HepG2 (cell line): ENCODE measurements around the gene FBXO24. TPM values are rescaled to one million over a fixed set of nuclear protein-coding genes. Genes with fewer than 3 reads are reported as not detected.

ENCODE experiments used
- CBX1 ChIP-seq: IDR thresholded peaks from one replicate; pipeline ENCODE4 v1.6.1; 2016; ENCODE audit warnings: antibody characterized with exemption, low read depth
- CCAR2 ChIP-seq: fragments of 200-400 bp; formaldehyde crosslinking; optimal IDR thresholded peaks from 2 replicates; pipeline ENCODE3; 2018; ENCODE audit warnings: low read depth, mild to moderate bottlenecking, low read length, moderate library complexity
- CEBPB ChIP-seq: IDR thresholded peaks from 2 replicates; pipeline ENCODE4 v1.6.1; 2011; ENCODE audit warnings: low read depth, low read length, improper control_type of control experiment, borderline replicate concordance
- ESRRA ChIP-seq: sonication (generic); formaldehyde crosslinking; IDR thresholded peaks from 2 replicates; pipeline ENCODE4 v1.5.1; 2020; ENCODE audit warnings: mild to moderate bottlenecking, low read depth, missing genetic modification reagents
- FOXK2 ChIP-seq: fragments of 450-650 bp; IDR thresholded peaks from 2 replicates; pipeline ENCODE4 v1.6.1; 2016
- KLF6 ChIP-seq: IDR thresholded peaks from 2 replicates; pipeline ENCODE4 v1.8.0; 2016; ENCODE audit warnings: missing biosample characterization, missing genetic modification reagents
- SP4 ChIP-seq: sonication (generic); formaldehyde crosslinking; IDR thresholded peaks from 2 replicates; pipeline ENCODE4 v1.8.1; 2023; ENCODE audit warnings: mild to moderate bottlenecking, missing genetic modification reagents
- ZNF224 ChIP-seq: sonication (generic); formaldehyde crosslinking; IDR thresholded peaks from 2 replicates; pipeline ENCODE4 v1.5.0; 2020; ENCODE audit warnings: mild to moderate bottlenecking, missing genetic modification reagents
- ZNF563 ChIP-seq: sonication (generic); formaldehyde crosslinking; IDR thresholded peaks from 2 replicates; pipeline ENCODE4 v1.8.0; 2022; ENCODE audit warnings: mild to moderate bottlenecking, moderate library complexity, missing genetic modification reagents
- ZNF614 ChIP-seq: IDR thresholded peaks from 2 replicates; pipeline ENCODE4 v1.6.1; 2018; ENCODE audit warnings: missing biosample characterization, missing genetic modification reagents, inconsistent platforms, borderline replicate concordance
- ZSCAN9 ChIP-seq: IDR thresholded peaks from 2 replicates; pipeline ENCODE4 v1.6.1; 2016; ENCODE audit warnings: borderline replicate concordance
- polyA plus RNA-seq, 8 experiments: library from polyadenylated mRNA; depleted of rRNA in 3 of 8; stranded (reverse) in 7 of 8; unstranded in 1 of 8; fragments of >200 nt; fragmentation: Illumina TruSeq in 4 of 8; extraction: Trizol in 4 of 8; gene quantifications; 2 replicates each; pipeline versions ENCODE4 v1.2.1 to v1.2.3, GENCODE V29; 2011 to 2016; ENCODE audit warnings: low read depth in 4 of 8, missing spikeins in 1 of 8, mixed read lengths in 1 of 8; ENCODE audit not compliant: insufficient read depth in 1 of 8
- total RNA-seq, 5 experiments: library from RNA; depleted of rRNA; stranded (reverse); fragments of >200 nt; fragmentation: Illumina TruSeq; extraction: Trizol; gene quantifications; 2 replicates each; pipeline ENCODE4 v1.2.3, GENCODE V29; 2016; ENCODE audit warnings: low read depth in 1 of 5
- TF ChIP-seq, protein P1 (sequence below): sonication (generic); formaldehyde crosslinking; IDR thresholded peaks from 2 replicates; pipeline ENCODE4 v1.4.0; 2020; ENCODE audit warnings: missing genetic modification reagents
- TF ChIP-seq, protein P2 (sequence below): sonication (generic); formaldehyde crosslinking; IDR thresholded peaks from 2 replicates; pipeline ENCODE4 v1.8.0; 2022; ENCODE audit warnings: missing genetic modification reagents, mild to moderate bottlenecking, inconsistent platforms, borderline replicate concordance

Gene FBXO24
- total and polyA plus RNA-seq, 2 of the 13 experiments (the other 11 are each of a cell fraction or from before 2014, with no cell fraction given): 0.20 to 0.55 TPM

DNA sequence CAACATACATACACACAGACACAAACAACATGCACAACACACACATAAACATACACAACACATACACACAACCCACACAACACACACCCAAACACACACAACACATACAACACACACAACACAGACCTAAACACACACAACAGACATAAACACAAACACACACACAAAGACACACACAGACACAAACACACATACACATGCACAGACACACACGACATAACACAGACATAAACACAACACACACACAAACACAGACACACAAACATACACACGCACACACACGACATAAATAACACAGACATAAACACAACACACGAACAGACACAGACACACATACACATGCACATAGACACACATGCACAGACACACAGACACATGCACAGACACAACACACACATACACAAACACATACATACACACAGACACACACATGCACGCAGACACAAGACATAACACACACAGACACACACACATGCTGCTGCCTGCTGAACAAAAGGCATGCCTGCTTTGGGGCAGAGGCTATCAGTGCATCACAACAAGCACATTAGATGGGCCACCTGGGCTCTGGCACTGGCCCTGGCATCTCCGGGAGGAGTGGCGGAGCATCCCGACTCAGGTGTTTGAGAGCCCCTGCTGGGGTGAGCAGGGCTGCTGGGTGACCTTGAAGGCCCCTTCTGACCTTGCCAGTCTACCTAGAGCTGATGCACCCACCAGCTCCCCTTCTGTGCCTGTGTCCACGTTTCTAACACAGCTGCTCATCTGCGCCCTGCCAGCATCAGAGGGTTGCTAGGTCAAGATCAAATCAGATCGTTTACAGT is 5.5 kb upstream of the FBXO24 start (continued):
- TF ChIP-seq CBX1 (no peak), ZNF224 (CRISPR knock-in tag) (no peak), ESRRA (CRISPR knock-in tag) (no peak), SP4 (no peak), ZSCAN9 (CRISPR knock-in tag) (no peak), KLF6 (CRISPR knock-in tag) (no peak), CEBPB (no peak), ZNF563 (CRISPR knock-in tag) (no peak), FOXK2 (peak; percentile 31), CCAR2 (peak; percentile 72), ZNF614 (CRISPR knock-in tag) (no peak)
- TF ChIP-seq, protein P1, sequence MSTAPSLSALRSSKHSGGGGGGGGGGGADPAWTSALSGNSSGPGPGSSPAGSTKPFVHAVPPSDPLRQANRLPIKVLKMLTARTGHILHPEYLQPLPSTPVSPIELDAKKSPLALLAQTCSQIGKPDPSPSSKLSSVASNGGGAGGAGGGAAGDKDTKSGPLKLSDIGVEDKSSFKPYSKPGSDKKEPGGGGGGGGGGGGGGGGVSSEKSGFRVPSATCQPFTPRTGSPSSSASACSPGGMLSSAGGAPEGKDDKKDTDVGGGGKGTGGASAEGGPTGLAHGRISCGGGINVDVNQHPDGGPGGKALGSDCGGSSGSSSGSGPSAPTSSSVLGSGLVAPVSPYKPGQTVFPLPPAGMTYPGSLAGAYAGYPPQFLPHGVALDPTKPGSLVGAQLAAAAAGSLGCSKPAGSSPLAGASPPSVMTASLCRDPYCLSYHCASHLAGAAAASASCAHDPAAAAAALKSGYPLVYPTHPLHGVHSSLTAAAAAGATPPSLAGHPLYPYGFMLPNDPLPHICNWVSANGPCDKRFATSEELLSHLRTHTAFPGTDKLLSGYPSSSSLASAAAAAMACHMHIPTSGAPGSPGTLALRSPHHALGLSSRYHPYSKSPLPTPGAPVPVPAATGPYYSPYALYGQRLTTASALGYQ (CRISPR knock-in tag): no peak
- TF ChIP-seq, protein P2, sequence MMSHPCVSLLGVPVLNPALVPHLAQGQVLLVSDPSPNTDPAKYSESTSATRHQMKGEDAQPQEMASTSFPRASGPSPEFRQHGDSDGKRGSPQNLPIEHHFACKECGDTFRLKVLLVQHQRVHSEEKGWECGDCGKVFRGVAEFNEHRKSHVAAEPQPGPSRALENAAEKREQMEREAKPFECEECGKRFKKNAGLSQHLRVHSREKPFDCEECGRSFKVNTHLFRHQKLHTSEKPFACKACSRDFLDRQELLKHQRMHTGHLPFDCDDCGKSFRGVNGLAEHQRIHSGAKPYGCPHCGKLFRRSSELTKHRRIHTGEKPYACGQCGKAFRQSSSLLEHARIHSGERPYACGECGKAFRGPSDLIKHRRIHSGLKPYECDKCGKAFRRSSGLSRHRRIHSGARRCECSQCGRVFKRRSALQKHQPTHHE: no peak
